NCI-H2107 treated with DMSO at 0.1 percent for 48 hours (cell line): ENCODE data around the gene STARD6.
"Not testable (repeated sequence)": the region's sequence is repeated elsewhere in the genome, so short reads cannot be mapped to it uniquely, and the experiment has no call there.

Experiments used
- DNase-seq: peaks from one replicate; lab custom pipeline; 2025; ENCODE audit not compliant: unreplicated experiment; lab: John Stamatoyannopoulos, UW

The STARD6 gene

GRCh38 chr18:54338230-54338629, 19.4 kb downstream of the STARD6 start:
- DNase-seq = no peak

GRCh38 chr18:54335638-54336173, 22.0 kb downstream of the STARD6 start:
- no peak for DNase-seq

GRCh38 chr18:54330768-54331548, 26.7 kb downstream of the STARD6 start:
- no peak for DNase-seq

GRCh38 chr18:54329787-54330186, 27.9 kb downstream of the STARD6 start:
- no peak for DNase-seq

GRCh38 chr18:54327818-54328217, 29.8 kb downstream of the STARD6 start:
- DNase-seq = no peak

GRCh38 chr18:54323970-54324369, 33.7 kb downstream of the STARD6 start:
- DNase-seq = no peak

- no peak for DNase-seq
Observed at GRCh38 chr18:54323561-54323960, 34.1 kb downstream of the STARD6 start.

- DNase-seq = no peak
Observed at GRCh38 chr18:54316071-54316820, 41.4 kb downstream of the STARD6 start.

- DNase-seq = not testable (repeated sequence)
Observed at GRCh38 chr18:54309564-54309963, 48.1 kb downstream of the STARD6 start.

GRCh38 chr18:54303408-54303807, 54.2 kb downstream of the STARD6 start:
- DNase-seq = no peak

GRCh38 chr18:54298991-54299390, 58.7 kb downstream of the STARD6 start:
- not testable (repeated sequence) for DNase-seq

GRCh38 chr18:54296062-54296461, 61.6 kb downstream of the STARD6 start:
- DNase-seq = no peak

- no peak for DNase-seq
Observed at GRCh38 chr18:54294274-54294673, 63.4 kb downstream of the STARD6 start.

- DNase-seq = no peak
Observed at GRCh38 chr18:54284981-54285785, 72.5 kb downstream of the STARD6 start.

- no peak for DNase-seq
Observed at GRCh38 chr18:54284535-54284934, 73.1 kb downstream of the STARD6 start.

- no peak for DNase-seq
Observed at GRCh38 chr18:54280220-54280569, 77.5 kb downstream of the STARD6 start.

- DNase-seq = no peak
Observed at GRCh38 chr18:54279477-54280219, 78.0 kb downstream of the STARD6 start.

GRCh38 chr18:54278615-54279014, 79.0 kb downstream of the STARD6 start:
- DNase-seq = no peak

- no peak for DNase-seq
Observed at GRCh38 chr18:54277899-54278298, 79.8 kb downstream of the STARD6 start.
